22Rv1 (cell line): ENCODE results near the gene PIK3CD.
"Not testable (repeated sequence)": the region's sequence is repeated elsewhere in the genome, so short reads cannot be mapped to it uniquely, and the experiment has no call there.

Source experiments
- H3K27ac ChIP-seq: fragments of 450-650 bp; 2 replicates; pipeline ENCODE4 v1.5.1; 2017
- ZFX ChIP-seq: fragments of 450-650 bp; IDR thresholded peaks from 2 replicates; pipeline ENCODE4 v1.6.1; 2017; ENCODE audit warnings: antibody characterized with exemption, borderline replicate concordance
- TF ChIP-seq, protein P1 (sequence below): fragments of 450-650 bp; IDR thresholded peaks from 2 replicates; pipeline ENCODE4 v1.5.1; 2017; ENCODE audit warnings: mild to moderate bottlenecking

PIK3CD gene

DNA sequence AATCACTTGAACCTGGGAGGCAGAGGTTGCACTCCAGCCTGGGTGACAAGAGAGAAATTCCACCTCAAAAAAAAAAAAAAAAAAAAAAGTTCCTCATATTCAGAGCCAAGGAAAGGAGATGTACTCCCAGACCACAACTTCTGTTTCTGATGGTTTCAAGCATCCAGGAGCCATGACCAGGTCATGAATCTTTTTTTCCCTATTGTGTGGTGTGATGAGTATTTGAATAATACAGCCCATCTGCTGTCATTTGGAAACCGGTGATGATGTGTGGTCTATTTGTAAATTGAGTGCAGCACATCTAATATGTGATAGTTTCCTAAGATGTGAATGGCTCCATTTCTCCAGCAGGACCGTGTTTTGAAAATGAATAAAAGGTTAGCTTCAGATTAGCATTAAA, 18.6 kb downstream of the PIK3CD start:
- TF ChIP-seq, protein P1, sequence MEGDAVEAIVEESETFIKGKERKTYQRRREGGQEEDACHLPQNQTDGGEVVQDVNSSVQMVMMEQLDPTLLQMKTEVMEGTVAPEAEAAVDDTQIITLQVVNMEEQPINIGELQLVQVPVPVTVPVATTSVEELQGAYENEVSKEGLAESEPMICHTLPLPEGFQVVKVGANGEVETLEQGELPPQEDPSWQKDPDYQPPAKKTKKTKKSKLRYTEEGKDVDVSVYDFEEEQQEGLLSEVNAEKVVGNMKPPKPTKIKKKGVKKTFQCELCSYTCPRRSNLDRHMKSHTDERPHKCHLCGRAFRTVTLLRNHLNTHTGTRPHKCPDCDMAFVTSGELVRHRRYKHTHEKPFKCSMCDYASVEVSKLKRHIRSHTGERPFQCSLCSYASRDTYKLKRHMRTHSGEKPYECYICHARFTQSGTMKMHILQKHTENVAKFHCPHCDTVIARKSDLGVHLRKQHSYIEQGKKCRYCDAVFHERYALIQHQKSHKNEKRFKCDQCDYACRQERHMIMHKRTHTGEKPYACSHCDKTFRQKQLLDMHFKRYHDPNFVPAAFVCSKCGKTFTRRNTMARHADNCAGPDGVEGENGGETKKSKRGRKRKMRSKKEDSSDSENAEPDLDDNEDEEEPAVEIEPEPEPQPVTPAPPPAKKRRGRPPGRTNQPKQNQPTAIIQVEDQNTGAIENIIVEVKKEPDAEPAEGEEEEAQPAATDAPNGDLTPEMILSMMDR: no peak
- no peak for TF ChIP-seq ZFX
- H3K27ac ChIP-seq: no peak overlapping the region

DNA sequence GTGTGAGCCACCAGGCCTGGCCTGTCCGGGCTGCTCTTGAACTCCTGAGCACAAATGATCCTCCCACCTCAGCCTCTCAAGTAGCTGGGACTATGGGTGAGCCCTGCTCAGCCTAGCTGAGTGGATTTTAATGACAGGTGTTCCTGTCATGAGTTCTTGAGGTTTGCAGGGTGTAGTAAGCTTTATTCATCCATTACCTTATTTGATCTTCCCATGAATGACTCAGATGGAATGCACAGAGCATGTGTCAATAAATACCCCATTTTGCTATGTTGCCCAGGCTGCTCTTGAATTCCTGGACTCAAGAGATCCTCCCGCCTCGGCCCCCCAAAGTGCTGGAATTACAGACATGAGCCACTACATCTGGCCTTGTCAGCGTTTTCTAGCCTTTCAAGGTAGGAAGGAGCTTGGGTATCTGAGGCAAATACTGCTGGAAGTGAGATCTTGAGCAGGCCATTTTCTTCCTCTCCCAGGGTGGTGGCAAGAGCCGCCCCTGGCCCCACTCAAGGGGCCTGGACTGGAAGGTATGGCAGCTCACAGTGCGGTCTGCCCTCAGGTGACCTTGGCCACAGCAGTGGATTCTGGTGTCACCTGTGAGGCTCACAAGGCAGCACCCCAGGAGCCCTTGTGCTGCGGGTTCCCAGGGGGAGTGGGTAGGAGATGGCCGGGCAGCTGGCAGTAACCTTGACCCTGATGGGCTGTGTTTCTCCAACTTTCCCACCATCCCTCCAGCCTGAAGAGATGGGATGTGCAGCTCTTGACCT, 20.0 kb downstream of the PIK3CD start:
- H3K27ac ChIP-seq: no peak overlapping the region
- TF ChIP-seq ZFX: no peak
- TF ChIP-seq, protein P1: no peak

DNA sequence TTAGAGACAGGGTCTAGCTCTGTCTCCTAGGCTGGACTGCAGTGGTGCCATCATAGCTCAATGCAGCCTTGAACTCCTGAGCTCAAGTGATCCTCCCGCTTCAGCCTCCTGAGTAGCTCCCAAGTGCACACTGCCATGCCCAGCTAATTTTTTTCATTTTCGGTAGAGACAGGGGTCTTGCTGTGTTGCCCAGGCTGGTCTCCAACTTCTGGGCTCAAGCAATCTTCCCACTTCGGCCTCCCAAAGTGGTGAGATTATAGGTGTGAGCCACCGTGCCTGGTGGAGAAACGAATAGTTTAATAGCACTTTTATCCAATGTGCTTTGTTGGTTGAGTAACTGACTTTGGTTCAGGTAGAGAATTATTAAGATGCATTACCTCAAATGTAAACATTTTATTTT, 20.9 kb downstream of the PIK3CD start:
- TF ChIP-seq, protein P1: no peak
- no peak for TF ChIP-seq ZFX
- H3K27ac ChIP-seq: no peak overlapping the region

DNA sequence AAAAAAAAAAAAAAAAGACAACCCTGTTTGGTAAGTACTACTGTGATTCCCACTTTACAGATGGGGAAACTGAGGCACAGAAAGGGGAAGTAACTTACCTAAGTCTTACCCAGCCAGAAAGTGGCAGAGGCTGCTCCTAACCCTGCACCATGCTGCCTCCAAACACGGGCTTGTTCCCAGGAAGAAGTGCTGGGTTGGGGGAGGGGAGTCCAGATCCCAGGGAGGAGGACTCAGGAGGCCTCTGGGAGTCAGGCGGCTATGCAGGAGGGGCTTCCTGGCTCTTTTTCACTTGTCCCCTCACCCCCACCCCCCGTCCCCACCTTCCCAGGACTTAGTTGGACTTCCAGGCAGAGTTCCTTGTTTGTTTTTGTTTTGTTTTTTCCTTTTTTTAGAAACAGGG, 23.9 kb downstream of the PIK3CD start:
- TF ChIP-seq, protein P1: no peak
- no peak for TF ChIP-seq ZFX
- H3K27ac ChIP-seq: no peak overlapping the region

DNA sequence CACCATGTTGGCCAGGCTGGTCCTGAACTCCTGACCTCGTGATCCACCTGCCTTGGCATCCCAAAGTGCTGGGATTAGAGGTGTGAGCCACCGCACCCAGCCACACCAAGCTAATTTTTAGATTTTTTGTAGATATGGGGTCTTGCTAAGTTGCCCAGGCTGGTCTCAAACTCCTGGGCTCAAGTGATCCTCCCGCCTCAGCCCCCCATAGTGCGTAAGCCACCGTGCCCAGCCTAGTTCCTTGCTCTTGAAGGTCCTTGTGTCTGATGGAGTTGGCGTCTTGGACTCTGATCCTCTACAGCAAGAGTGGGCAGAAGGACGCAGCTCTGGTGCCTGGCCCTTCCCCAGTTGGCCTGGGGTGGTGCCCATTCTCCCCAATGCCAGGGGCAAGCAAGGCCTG, 24.6 kb downstream of the PIK3CD start:
- H3K27ac ChIP-seq: not testable (repeated sequence)

DNA sequence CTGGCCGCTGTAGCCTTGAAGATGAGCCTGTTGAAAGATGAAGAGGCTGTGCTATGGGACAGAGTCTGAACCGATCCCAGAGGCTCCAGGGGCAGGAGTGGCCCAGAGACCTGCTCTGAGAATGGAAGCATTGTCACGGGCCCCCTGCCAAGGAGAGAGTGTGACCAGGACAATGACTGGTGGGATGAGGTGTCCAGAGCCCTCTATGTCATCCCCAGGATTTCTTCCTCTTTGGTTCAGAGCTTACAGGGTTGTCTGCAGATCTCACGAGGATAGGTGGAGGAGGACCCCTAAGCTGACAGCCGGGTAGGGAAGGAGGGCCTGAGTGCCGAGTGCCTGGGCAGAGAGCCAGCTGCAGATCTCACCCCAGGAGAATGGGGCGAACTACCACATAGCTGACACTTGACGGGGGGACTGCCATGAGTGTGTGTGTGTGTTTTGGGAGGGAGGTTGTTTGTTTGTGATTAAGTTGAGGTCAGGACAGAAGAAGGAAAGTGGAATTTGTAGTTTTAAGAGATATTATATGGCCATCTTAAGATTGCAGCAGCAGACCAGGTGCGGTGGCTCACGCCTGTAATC, 25.4 kb downstream of the PIK3CD start:
- no peak overlapping the region for H3K27ac ChIP-seq
- TF ChIP-seq ZFX: no peak
- TF ChIP-seq, protein P1: no peak

DNA sequence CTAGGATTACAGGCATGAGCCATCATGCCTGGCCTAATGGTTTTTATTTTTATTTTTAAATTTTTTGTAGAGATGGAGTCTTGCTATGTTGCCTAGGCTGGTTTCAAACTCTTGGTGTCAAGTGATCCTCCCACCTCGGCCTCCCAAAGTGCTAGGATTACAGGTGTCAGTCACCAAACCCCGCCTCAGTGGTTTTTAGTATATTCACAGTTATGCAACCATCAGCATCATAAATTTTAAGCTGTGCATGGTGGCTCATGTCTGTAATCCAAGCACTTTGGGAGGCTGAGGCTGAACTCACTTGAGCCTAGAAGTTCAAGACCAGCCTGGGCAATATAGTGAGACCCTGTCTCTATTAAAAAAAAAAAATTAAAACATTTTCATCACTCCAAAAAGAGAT, 28.6 kb downstream of the PIK3CD start:
- H3K27ac ChIP-seq: no peak overlapping the region
- no peak for TF ChIP-seq ZFX
- TF ChIP-seq, protein P1: no peak

DNA sequence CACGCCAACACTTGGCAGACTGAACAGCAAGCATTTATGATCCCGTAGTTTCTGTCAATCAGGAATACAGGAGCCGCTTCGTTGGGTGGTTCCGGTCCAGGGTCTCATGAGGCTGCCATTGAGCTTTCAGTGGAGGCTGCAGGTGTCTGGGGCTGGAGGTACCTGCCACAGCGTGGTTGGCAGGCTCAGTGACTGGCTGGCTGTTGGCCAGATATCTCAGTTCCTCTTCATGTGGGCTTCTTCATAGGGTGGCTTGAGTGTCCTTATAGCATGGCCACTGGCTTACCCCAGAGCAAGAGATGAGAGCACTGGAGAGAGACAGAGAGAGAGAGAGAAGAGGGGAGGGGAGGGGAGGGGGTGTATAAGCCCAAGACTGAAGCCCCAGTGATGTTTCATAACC, 29.3 kb downstream of the PIK3CD start:
- no peak overlapping the region for H3K27ac ChIP-seq
- TF ChIP-seq, protein P1: no peak
- no peak for TF ChIP-seq ZFX
